K562 (cell line): ENCODE results near the gene MYL12B. TPM values are rescaled to one million over a fixed set of nuclear protein-coding genes. Genes with fewer than 3 reads are reported as not detected.

ENCODE experiments used
- ETV1 ChIP-seq: fragments of 450-650 bp; conservative IDR thresholded peaks from 2 replicates; pipeline ENCODE4 v1.6.1; 2016; ENCODE audit warnings: missing genetic modification characterization, control low read depth, low read depth, missing compliant biosample characterization
- HNRNPL ChIP-seq: fragments of 200-400 bp; formaldehyde crosslinking; IDR thresholded peaks from 2 replicates; pipeline ENCODE4 v1.6.1; 2017; ENCODE audit warnings: low read depth, mild to moderate bottlenecking, low read length
- KAT7 ChIP-seq: sonication (generic); formaldehyde crosslinking; IDR thresholded peaks from 2 replicates; pipeline ENCODE4 v1.8.0; 2022; ENCODE audit warnings: missing genetic modification reagents, mild to moderate bottlenecking, borderline replicate concordance
- MYNN ChIP-seq, 2 experiments: sonication (generic); formaldehyde crosslinking in 1 of 2; IDR thresholded peaks; 2 replicates each; pipeline versions ENCODE4 v1.5.0 to v1.6.1; 2016 to 2020; ENCODE audit warnings: antibody characterized with exemption in 1 of 2, missing genetic modification reagents in 1 of 2
- NFE2 ChIP-seq: IDR thresholded peaks from 2 replicates; pipeline ENCODE4 v1.6.1; 2014; ENCODE audit warnings: antibody characterized with exemption, low read depth
- POLR2B ChIP-seq: fragments of 450-650 bp; IDR thresholded peaks from 2 replicates; pipeline ENCODE4 v1.6.1; 2018; ENCODE audit warnings: low read depth; ENCODE audit not compliant: partially characterized antibody
- POLR2H ChIP-seq: IDR thresholded peaks from 2 replicates; pipeline ENCODE4 v1.6.1; 2016; ENCODE audit warnings: missing genetic modification characterization, low read depth, mild to moderate bottlenecking, control low read depth, missing compliant biosample characterization, moderate library complexity
- SAFB ChIP-seq: fragments of 200-400 bp; formaldehyde crosslinking; IDR thresholded peaks from 2 replicates; pipeline ENCODE4 v1.6.1; 2017; ENCODE audit warnings: low read depth, low read length, borderline replicate concordance
- TCF3 ChIP-seq: sonication (generic); formaldehyde crosslinking; IDR thresholded peaks from 2 replicates; pipeline ENCODE4 v1.4.0; 2020; ENCODE audit warnings: mild to moderate bottlenecking, missing genetic modification reagents
- ZBTB1 ChIP-seq: sonication (generic); formaldehyde crosslinking; IDR thresholded peaks from 2 replicates; pipeline ENCODE4 v1.8.1; 2023; ENCODE audit warnings: missing genetic modification reagents, low read depth, mild to moderate bottlenecking, borderline replicate concordance
- ZNF263 ChIP-seq: sonication (generic); formaldehyde crosslinking; IDR thresholded peaks from 2 replicates; pipeline ENCODE4 v1.8.0; 2022; ENCODE audit warnings: mild to moderate bottlenecking, missing genetic modification reagents, borderline replicate concordance
- polyA plus RNA-seq, 8 experiments: library from polyadenylated mRNA; depleted of rRNA in 4 of 8; stranded (reverse) in 5 of 8; unstranded in 3 of 8; fragments of >200 nt; fragmentation: Nextera tagmentation in 2 of 8; fragmentation: Illumina TruSeq in 1 of 8; extraction: Ambion mirVana in 2 of 8; extraction: Trizol in 1 of 8; gene quantifications; 2 replicates each; pipeline versions ENCODE4 v1.2.1 to v1.2.3, GENCODE V29; 2011 to 2014; ENCODE audit warnings: inconsistent platforms in 1 of 8, missing spikeins in 1 of 8
- total RNA-seq, 7 experiments: library from RNA; depleted of rRNA in 6 of 7; stranded (reverse); fragments of >200 nt in 6 of 7; fragmentation: Illumina TruSeq in 2 of 7; extraction: Trizol in 2 of 7; gene quantifications; 2 replicates each; pipeline versions ENCODE4 v1.2.1 to v1.2.3, GENCODE V29; 2011 to 2021; ENCODE audit warnings: low replicate concordance in 1 of 7
- TF ChIP-seq, protein P1 (sequence below): sonication (generic); formaldehyde crosslinking; IDR thresholded peaks from 2 replicates; pipeline ENCODE4 v1.8.0; 2022; ENCODE audit warnings: mild to moderate bottlenecking, missing genetic modification reagents
- TF ChIP-seq, protein P2 (sequence below): fragments of 250-450 bp; sonication (Bioruptor Pico); IDR thresholded peaks from 2 replicates; pipeline ENCODE4 v1.4.0; 2020; ENCODE audit warnings: borderline replicate concordance
- TF ChIP-seq, protein P3 (sequence below), 2 experiments: fragments of 450-650 bp in 1 of 2; sonication (generic) in 1 of 2; formaldehyde crosslinking in 1 of 2; IDR thresholded peaks in 1 of 2; conservative IDR thresholded peaks in 1 of 2; 2 replicates each; pipeline versions ENCODE4 v1.6.1 to v1.8.1; 2016 to 2023; ENCODE audit warnings: mild to moderate bottlenecking in 2 of 2, moderate library complexity in 2 of 2, inconsistent platforms in 1 of 2, missing genetic modification reagents in 1 of 2
- TF ChIP-seq, protein P4 (sequence below), 2 experiments: fragments of 450-650 bp; IDR thresholded peaks; 2 replicates each; pipeline ENCODE4 v1.6.1; 2016
- TF ChIP-seq, protein P5 (sequence below), 3 experiments: fragments of 200-800 bp in 1 of 3; sonication (Bioruptor generic) in 1 of 3; sonication (generic) in 1 of 3; formaldehyde crosslinking in 1 of 3; IDR thresholded peaks; 2 replicates each; pipeline versions ENCODE4 v1.6.1 to v1.8.0; 2016 to 2022; ENCODE audit warnings: mild to moderate bottlenecking in 2 of 3, missing compliant biosample characterization in 2 of 3, missing genetic modification characterization in 2 of 3, missing genetic modification reagents in 1 of 3

The MYL12B gene
- total and polyA plus RNA-seq, 9 of the 15 experiments (the other 6 are each of a cell fraction or from before 2014, with no cell fraction given) = 220 to 995 (median 463) TPM

DNA sequence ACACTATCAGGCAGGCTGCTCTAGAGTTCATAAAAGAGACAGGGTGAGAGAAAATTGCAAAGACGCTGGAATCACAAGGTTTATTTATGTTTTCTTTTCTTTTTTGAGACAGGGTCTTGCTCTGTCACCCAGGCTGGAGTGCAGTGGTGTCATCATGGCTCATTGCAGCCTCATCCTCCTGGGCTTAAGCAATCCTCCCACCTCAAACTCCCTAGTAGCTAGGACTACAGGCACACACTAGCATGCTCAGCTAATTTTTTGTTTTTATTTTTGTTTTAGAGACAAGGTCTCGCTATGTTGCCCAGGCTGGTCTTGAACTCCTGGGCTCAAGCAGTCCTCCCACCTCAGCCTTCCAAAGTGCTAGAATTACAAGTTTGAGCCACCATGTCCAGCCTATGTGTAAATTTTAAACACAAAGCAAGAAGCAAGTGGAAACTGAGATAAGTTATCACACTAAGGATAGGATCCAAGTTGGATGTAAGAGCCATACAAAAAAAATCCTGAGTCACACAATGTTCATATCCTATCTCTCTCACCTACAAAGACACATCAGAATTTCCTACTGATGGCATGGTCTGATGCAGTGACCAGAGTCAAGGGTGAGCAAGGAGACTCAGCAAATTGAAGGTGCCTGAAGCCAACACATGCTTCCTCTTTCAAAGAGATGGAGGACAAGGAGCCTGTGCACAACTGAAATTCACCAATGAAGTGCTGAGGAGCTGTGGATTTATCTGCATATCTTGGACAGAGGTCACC lies 31.4 kb downstream of the MYL12B start (continued):
- no peak for TF ChIP-seq SAFB
- TF ChIP-seq POLR2H (tag) = no peak
- TF ChIP-seq MYNN (IDR thresholded peaks at IDR 0.05) = no peak
- TF ChIP-seq MYNN (CRISPR knock-in tag; IDR thresholded peaks at IDR 0.05) = no peak
- TF ChIP-seq ETV1 (tag) = no peak
- TF ChIP-seq ZNF263 (CRISPR knock-in tag) = no peak; the same call in 1 of the 2 replicates
- no peak for TF ChIP-seq POLR2B
- TF ChIP-seq KAT7 (CRISPR knock-in tag) = no peak
- no peak for TF ChIP-seq HNRNPL
- TF ChIP-seq, protein P1, sequence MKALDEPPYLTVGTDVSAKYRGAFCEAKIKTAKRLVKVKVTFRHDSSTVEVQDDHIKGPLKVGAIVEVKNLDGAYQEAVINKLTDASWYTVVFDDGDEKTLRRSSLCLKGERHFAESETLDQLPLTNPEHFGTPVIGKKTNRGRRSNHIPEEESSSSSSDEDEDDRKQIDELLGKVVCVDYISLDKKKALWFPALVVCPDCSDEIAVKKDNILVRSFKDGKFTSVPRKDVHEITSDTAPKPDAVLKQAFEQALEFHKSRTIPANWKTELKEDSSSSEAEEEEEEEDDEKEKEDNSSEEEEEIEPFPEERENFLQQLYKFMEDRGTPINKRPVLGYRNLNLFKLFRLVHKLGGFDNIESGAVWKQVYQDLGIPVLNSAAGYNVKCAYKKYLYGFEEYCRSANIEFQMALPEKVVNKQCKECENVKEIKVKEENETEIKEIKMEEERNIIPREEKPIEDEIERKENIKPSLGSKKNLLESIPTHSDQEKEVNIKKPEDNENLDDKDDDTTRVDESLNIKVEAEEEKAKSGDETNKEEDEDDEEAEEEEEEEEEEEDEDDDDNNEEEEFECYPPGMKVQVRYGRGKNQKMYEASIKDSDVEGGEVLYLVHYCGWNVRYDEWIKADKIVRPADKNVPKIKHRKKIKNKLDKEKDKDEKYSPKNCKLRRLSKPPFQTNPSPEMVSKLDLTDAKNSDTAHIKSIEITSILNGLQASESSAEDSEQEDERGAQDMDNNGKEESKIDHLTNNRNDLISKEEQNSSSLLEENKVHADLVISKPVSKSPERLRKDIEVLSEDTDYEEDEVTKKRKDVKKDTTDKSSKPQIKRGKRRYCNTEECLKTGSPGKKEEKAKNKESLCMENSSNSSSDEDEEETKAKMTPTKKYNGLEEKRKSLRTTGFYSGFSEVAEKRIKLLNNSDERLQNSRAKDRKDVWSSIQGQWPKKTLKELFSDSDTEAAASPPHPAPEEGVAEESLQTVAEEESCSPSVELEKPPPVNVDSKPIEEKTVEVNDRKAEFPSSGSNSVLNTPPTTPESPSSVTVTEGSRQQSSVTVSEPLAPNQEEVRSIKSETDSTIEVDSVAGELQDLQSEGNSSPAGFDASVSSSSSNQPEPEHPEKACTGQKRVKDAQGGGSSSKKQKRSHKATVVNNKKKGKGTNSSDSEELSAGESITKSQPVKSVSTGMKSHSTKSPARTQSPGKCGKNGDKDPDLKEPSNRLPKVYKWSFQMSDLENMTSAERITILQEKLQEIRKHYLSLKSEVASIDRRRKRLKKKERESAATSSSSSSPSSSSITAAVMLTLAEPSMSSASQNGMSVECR = no peak
- TF ChIP-seq, protein P2, sequence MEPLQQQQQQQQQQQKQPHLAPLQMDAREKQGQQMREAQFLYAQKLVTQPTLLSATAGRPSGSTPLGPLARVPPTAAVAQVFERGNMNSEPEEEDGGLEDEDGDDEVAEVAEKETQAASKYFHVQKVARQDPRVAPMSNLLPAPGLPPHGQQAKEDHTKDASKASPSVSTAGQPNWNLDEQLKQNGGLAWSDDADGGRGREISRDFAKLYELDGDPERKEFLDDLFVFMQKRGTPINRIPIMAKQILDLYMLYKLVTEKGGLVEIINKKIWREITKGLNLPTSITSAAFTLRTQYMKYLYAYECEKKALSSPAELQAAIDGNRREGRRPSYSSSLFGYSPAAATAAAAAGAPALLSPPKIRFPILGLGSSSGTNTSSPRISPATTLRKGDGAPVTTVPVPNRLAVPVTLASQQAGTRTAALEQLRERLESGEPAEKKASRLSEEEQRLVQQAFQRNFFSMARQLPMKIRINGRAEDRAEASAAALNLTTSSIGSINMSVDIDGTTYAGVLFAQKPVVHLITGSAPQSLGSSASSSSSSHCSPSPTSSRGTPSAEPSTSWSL (CRISPR knock-in tag) = no peak
- no peak for TF ChIP-seq TCF3 (CRISPR knock-in tag)
- TF ChIP-seq NFE2 = peak; percentile 70
- TF ChIP-seq, protein P3, sequence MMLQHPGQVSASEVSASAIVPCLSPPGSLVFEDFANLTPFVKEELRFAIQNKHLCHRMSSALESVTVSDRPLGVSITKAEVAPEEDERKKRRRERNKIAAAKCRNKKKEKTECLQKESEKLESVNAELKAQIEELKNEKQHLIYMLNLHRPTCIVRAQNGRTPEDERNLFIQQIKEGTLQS (IDR thresholded peaks at IDR 0.05) = peak; percentile 22; the same call in 1 of the 2 replicates
- TF ChIP-seq, protein P3 (CRISPR knock-in tag; conservative IDR thresholded peaks at IDR 0.05) = no peak
- TF ChIP-seq ZBTB1 (CRISPR knock-in tag) = no peak
- TF ChIP-seq, protein P4, sequence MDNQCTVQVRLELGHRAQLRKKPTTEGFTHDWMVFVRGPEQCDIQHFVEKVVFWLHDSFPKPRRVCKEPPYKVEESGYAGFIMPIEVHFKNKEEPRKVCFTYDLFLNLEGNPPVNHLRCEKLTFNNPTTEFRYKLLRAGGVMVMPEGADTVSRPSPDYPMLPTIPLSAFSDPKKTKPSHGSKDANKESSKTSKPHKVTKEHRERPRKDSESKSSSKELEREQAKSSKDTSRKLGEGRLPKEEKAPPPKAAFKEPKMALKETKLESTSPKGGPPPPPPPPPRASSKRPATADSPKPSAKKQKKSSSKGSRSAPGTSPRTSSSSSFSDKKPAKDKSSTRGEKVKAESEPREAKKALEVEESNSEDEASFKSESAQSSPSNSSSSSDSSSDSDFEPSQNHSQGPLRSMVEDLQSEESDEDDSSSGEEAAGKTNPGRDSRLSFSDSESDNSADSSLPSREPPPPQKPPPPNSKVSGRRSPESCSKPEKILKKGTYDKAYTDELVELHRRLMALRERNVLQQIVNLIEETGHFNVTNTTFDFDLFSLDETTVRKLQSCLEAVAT (IDR thresholded peaks at IDR 0.05) = no peak
- TF ChIP-seq, protein P5, sequence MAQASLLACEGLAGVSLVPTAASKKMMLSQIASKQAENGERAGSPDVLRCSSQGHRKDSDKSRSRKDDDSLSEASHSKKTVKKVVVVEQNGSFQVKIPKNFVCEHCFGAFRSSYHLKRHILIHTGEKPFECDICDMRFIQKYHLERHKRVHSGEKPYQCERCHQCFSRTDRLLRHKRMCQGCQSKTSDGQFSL (CRISPR knock-in tag; IDR thresholded peaks at IDR 0.05) = no peak
- TF ChIP-seq, protein P5 (tag; IDR thresholded peaks at IDR 0.05) = no peak
